ENCODE data around the gene TMTC1.

TMTC1 gene

DNA sequence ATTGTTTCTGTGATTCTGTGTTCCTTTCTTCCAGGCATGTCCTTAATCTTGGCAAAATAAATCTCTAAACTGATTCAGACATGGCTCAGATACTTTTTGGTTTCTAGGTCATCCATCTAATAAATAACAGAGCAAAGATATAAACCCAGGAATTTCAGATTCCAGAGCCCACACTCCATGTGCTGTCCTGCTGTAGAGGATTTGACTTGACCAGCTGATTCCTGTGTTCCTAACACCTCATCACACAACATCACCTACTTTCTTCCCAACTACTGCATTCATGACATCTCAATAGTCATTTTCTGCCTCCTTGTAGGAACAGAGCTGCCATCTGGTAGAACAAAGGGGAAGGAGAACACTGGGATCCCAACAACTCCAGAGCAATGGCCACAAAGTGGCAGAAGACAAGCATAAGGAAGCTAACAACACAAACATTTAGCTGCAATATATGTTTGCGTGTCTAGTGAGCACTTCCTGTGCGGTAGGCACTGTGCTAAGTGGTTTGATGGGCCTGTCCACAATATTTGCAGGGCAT lies 194.4 kb downstream of the TMTC1 start:
- TF ChIP-seq TAF1 (IDR thresholded peaks at IDR 0.05; ENCODE audit: borderline replicate concordance, insufficient read depth, low read length) (no peak), POLR2AphosphoS5 (IDR thresholded peaks at IDR 0.05; ENCODE audit: low read depth, low read length) (no peak), SIN3A (IDR thresholded peaks at IDR 0.05; ENCODE audit: borderline replicate concordance, insufficient read depth, low read length) (no peak), FOXP2 (optimal IDR thresholded peaks at IDR 0.05; ENCODE audit: borderline replicate concordance, extremely low read depth, extremely low read length, insufficient read depth) (no peak)
- TF ChIP-seq, protein P1, sequence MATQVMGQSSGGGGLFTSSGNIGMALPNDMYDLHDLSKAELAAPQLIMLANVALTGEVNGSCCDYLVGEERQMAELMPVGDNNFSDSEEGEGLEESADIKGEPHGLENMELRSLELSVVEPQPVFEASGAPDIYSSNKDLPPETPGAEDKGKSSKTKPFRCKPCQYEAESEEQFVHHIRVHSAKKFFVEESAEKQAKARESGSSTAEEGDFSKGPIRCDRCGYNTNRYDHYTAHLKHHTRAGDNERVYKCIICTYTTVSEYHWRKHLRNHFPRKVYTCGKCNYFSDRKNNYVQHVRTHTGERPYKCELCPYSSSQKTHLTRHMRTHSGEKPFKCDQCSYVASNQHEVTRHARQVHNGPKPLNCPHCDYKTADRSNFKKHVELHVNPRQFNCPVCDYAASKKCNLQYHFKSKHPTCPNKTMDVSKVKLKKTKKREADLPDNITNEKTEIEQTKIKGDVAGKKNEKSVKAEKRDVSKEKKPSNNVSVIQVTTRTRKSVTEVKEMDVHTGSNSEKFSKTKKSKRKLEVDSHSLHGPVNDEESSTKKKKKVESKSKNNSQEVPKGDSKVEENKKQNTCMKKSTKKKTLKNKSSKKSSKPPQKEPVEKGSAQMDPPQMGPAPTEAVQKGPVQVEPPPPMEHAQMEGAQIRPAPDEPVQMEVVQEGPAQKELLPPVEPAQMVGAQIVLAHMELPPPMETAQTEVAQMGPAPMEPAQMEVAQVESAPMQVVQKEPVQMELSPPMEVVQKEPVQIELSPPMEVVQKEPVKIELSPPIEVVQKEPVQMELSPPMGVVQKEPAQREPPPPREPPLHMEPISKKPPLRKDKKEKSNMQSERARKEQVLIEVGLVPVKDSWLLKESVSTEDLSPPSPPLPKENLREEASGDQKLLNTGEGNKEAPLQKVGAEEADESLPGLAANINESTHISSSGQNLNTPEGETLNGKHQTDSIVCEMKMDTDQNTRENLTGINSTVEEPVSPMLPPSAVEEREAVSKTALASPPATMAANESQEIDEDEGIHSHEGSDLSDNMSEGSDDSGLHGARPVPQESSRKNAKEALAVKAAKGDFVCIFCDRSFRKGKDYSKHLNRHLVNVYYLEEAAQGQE (IDR thresholded peaks at IDR 0.05; ENCODE audit: insufficient read depth in 1 of 2, low read depth in 2 of 2, low read length in 2 of 2), result no peak

DNA sequence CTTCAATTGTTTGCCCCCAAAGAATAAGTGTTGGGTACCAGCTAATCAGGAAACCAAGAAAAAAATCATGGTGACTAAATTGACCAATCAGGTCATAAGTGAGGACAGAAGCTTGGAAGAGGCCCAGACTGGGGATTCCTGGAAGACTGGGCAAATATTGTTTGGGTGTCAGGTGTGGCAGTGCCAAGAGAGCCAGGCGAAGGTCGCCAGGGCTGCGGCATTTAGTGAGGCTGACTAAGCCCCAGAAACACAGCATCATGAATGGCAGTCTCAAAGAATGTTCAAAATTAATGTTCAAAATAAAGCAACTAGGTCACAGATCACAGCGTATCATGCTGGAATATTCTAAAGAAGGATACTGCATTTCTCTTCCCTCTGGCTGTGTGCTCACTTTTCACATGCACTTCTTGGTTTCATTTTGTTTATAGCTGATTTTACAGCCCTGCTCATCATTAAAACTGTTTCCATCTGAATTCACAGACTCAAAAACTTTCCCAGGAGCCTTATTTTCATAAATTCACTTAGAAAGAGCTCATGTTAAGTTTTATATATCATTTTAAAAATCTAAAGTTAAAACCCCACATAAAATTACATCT lies 201.0 kb downstream of the TMTC1 start:
- TF ChIP-seq, protein P1 (IDR thresholded peaks at IDR 0.05; ENCODE audit: insufficient read depth in 1 of 2, low read depth in 2 of 2, low read length in 2 of 2), result no peak
- TF ChIP-seq POLR2AphosphoS5 (IDR thresholded peaks at IDR 0.05; ENCODE audit: low read depth, low read length) (no peak), TAF1 (IDR thresholded peaks at IDR 0.05; ENCODE audit: borderline replicate concordance, insufficient read depth, low read length) (no peak), SIN3A (IDR thresholded peaks at IDR 0.05; ENCODE audit: borderline replicate concordance, insufficient read depth, low read length) (no peak), FOXP2 (optimal IDR thresholded peaks at IDR 0.05; ENCODE audit: borderline replicate concordance, extremely low read depth, extremely low read length, insufficient read depth) (no peak)

DNA sequence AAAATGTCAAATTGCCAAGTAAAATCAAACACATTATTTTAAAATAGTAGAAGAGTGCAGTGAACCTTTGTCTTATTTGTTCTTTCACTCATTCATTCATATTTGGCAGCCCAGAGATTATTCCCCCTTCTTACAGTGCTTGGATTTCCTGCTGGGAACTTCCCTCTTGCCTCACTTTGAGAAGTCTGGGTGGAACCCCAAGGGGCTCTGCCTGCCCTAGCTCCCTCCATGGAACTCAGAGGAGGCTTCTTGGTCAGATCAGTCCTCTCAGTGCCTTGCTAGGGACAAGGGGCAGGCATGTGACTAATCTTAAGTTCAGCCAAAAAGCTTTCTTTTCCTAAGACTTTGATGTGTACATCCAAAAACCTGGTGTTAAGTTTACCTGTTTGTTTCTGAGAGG lies 201.6 kb downstream of the TMTC1 start:
- TF ChIP-seq SIN3A (IDR thresholded peaks at IDR 0.05; ENCODE audit: borderline replicate concordance, insufficient read depth, low read length) (no peak), FOXP2 (optimal IDR thresholded peaks at IDR 0.05; ENCODE audit: borderline replicate concordance, extremely low read depth, extremely low read length, insufficient read depth) (no peak), TAF1 (IDR thresholded peaks at IDR 0.05; ENCODE audit: borderline replicate concordance, insufficient read depth, low read length) (no peak), POLR2AphosphoS5 (IDR thresholded peaks at IDR 0.05; ENCODE audit: low read depth, low read length) (no peak)
- TF ChIP-seq, protein P1 (IDR thresholded peaks at IDR 0.05; ENCODE audit: insufficient read depth in 1 of 2, low read depth in 2 of 2, low read length in 2 of 2), result no peak

DNA sequence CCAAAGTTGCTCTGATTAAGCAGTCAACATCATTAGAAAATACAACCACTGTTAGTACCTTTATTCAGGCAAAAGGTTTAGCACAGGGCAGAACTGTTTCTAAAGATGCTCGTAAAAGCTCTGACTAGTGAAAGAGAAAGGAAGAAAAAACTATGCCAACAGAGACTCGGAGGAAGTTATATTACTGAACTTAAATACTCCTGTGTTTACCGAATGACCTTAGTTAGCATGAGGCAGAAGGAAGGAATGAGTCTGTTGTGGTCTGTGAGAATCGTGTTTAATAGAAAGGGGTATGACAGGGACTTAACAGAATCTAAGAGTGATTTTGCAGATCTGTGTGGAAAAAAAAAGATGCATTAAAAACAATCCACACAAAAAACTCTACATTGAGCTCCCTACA lies 202.1 kb downstream of the TMTC1 start:
- no peak for TF ChIP-seq TAF1 (IDR thresholded peaks at IDR 0.05; ENCODE audit: borderline replicate concordance, insufficient read depth, low read length)
- TF ChIP-seq POLR2AphosphoS5 (IDR thresholded peaks at IDR 0.05; ENCODE audit: low read depth, low read length), result no peak
- TF ChIP-seq, protein P1 (IDR thresholded peaks at IDR 0.05; ENCODE audit: insufficient read depth in 1 of 2, low read depth in 2 of 2, low read length in 2 of 2), result no peak
- no peak for TF ChIP-seq FOXP2 (optimal IDR thresholded peaks at IDR 0.05; ENCODE audit: borderline replicate concordance, extremely low read depth, extremely low read length, insufficient read depth)
- TF ChIP-seq SIN3A (IDR thresholded peaks at IDR 0.05; ENCODE audit: borderline replicate concordance, insufficient read depth, low read length), result no peak
